ENCODE data around the gene TANGO6. TPM values are rescaled to one million over a fixed set of nuclear protein-coding genes. Genes with fewer than 3 reads are reported as not detected.

Gene TANGO6
- polyA plus RNA-seq, 3 donors: 5.5 to 6.8 (median 5.7) TPM

- no peak for DNase-seq (ENCODE audit: extremely low read depth in 1 of 11, low read depth in 9 of 11, low spot score in 4 of 11)
These were observed 263.4 kb downstream of the TANGO6 start for GRCh38 chr16:69106491-69107315.

GRCh38 chr16:69107316-69107962, 264.1 kb downstream of the TANGO6 start:
- DNase-seq (ENCODE audit: extremely low read depth in 1 of 11, low read depth in 9 of 11, low spot score in 4 of 11): no peak

- DNase-seq (ENCODE audit: extremely low read depth in 1 of 11, low read depth in 9 of 11, low spot score in 4 of 11): no peak
These were observed 265.0 kb downstream of the TANGO6 start for GRCh38 chr16:69108064-69108904.

- no peak for DNase-seq (ENCODE audit: extremely low read depth in 1 of 11, low read depth in 9 of 11, low spot score in 4 of 11)
These were observed 265.5 kb downstream of the TANGO6 start for GRCh38 chr16:69108905-69109252.

GRCh38 chr16:69109486-69110270, 266.3 kb downstream of the TANGO6 start:
- DNase-seq (ENCODE audit: extremely low read depth in 1 of 11, low read depth in 9 of 11, low spot score in 4 of 11): no peak

- DNase-seq (ENCODE audit: extremely low read depth in 1 of 11, low read depth in 9 of 11, low spot score in 4 of 11): no peak
These were observed 267.1 kb downstream of the TANGO6 start for GRCh38 chr16:69110406-69110805.

GRCh38 chr16:69111216-69111875, 268.0 kb downstream of the TANGO6 start:
- no peak for DNase-seq (ENCODE audit: extremely low read depth in 1 of 11, low read depth in 9 of 11, low spot score in 4 of 11)

- no peak for DNase-seq (ENCODE audit: extremely low read depth in 1 of 11, low read depth in 9 of 11, low spot score in 4 of 11)
These were observed 268.5 kb downstream of the TANGO6 start for GRCh38 chr16:69111876-69112230.

GRCh38 chr16:69112285-69113129, 269.2 kb downstream of the TANGO6 start:
- no peak for DNase-seq (ENCODE audit: extremely low read depth in 1 of 11, low read depth in 9 of 11, low spot score in 4 of 11)

- no peak for DNase-seq (ENCODE audit: extremely low read depth in 1 of 11, low read depth in 9 of 11, low spot score in 4 of 11)
These were observed 269.9 kb downstream of the TANGO6 start for GRCh38 chr16:69113216-69113615.

GRCh38 chr16:69114346-69114975, 271.1 kb downstream of the TANGO6 start:
- no peak for DNase-seq (ENCODE audit: extremely low read depth in 1 of 11, low read depth in 9 of 11, low spot score in 4 of 11)

GRCh38 chr16:69114976-69115355, 271.6 kb downstream of the TANGO6 start:
- DNase-seq (ENCODE audit: extremely low read depth in 1 of 11, low read depth in 9 of 11, low spot score in 4 of 11): no peak

- DNase-seq (ENCODE audit: extremely low read depth in 1 of 11, low read depth in 9 of 11, low spot score in 4 of 11): no peak
These were observed 272.0 kb downstream of the TANGO6 start for GRCh38 chr16:69115361-69115760.

GRCh38 chr16:69115837-69116236, 272.5 kb downstream of the TANGO6 start:
- DNase-seq (ENCODE audit: extremely low read depth in 1 of 11, low read depth in 9 of 11, low spot score in 4 of 11): no peak

GRCh38 chr16:69116256-69116875, 273.0 kb downstream of the TANGO6 start:
- no peak for DNase-seq (ENCODE audit: extremely low read depth in 1 of 11, low read depth in 9 of 11, low spot score in 4 of 11)

GRCh38 chr16:69116906-69117305, 273.6 kb downstream of the TANGO6 start:
- no peak for DNase-seq (ENCODE audit: extremely low read depth in 1 of 11, low read depth in 9 of 11, low spot score in 4 of 11)

GRCh38 chr16:69118468-69118867, 275.1 kb downstream of the TANGO6 start:
- no peak for DNase-seq (ENCODE audit: extremely low read depth in 1 of 11, low read depth in 9 of 11, low spot score in 4 of 11)

Measured in renal cortex interstitium (tissue), 11 donors.